Measurements from ENCODE around the gene NT5C2. TPM values are rescaled to one million over a fixed set of nuclear protein-coding genes. Genes with fewer than 3 reads are reported as not detected.

NT5C2 gene
- polyA plus RNA-seq, 1 of the 3 experiments (the other 2 are of a cell fraction): 29.6 TPM

GRCh38 chr10:103235775-103236174 is 42.7 kb upstream of the NT5C2 start:
- Histone ChIP-seq H3K9me3 (no peaks in the 10 kb centered on the region), H3K4me2 (no peak overlapping the region), H3K9me2 (no peaks in the 10 kb centered on the region), H3K4me1 (ENCODE audit: control insufficient read depth in 1 of 2, insufficient read depth in 2 of 2, low read depth in 1 of 2, low read length in 1 of 2) (peaks cover 0 to 12% of the 10 kb centered on the region in 2 experiments; a peak in 1 of 4 replicates), H3K9ac (no peak overlapping the region), H3F3A (replicated peaks; ENCODE audit: insufficient read depth) (peaks cover 24% of the 10 kb centered on the region), H3K27me3 (ENCODE audit: insufficient read depth) (no peaks in the 10 kb centered on the region), H2AFZ (ENCODE audit: low read depth) (no peak overlapping the region), H4K20me1 (ENCODE audit: insufficient read depth) (no peaks in the 10 kb centered on the region), H3K4me3 (ENCODE audit: low read depth in 2 of 2, low read length in 1 of 2) (no peak overlapping the region), H3K27ac (ENCODE audit: low read depth in 2 of 2, low read length in 1 of 2) (no peak overlapping the region), H3K79me2 (ENCODE audit: insufficient read depth) (no peaks in the 10 kb centered on the region), H3K36me3 (replicated peaks in 1 of 2; ENCODE audit: control insufficient read depth in 1 of 2, insufficient read depth in 2 of 2, low read length in 1 of 2) (no peaks in the 10 kb centered on the region)
- no peak for DNase-seq
- no peak for TF ChIP-seq IRF3 (IDR thresholded peaks at IDR 0.05; ENCODE audit: low read depth, low read length)
- no peak for TF ChIP-seq RXRA (IDR thresholded peaks at IDR 0.05; ENCODE audit: borderline replicate concordance, low read depth)
- no peak for TF ChIP-seq FOXM1 (IDR thresholded peaks at IDR 0.05; ENCODE audit: low read depth)
- no peak for TF ChIP-seq SIN3A (IDR thresholded peaks at IDR 0.05; ENCODE audit: borderline replicate concordance, low read depth, low read length)
- TF ChIP-seq ZBTB33 (IDR thresholded peaks at IDR 0.05; ENCODE audit: borderline replicate concordance, low read depth): no peak
- TF ChIP-seq MXI1 (IDR thresholded peaks at IDR 0.05; ENCODE audit: low read depth, low read length): no peak
- TF ChIP-seq POLR2AphosphoS5 (IDR thresholded peaks at IDR 0.05; ENCODE audit: low read depth, low read length): no peak
- no peak for TF ChIP-seq SMC3 (IDR thresholded peaks at IDR 0.05; ENCODE audit: low read depth, low read length)
- no peak for TF ChIP-seq USF2 (IDR thresholded peaks at IDR 0.05; ENCODE audit: borderline replicate concordance, low read depth, low read length)
- 91% methylated on average over 2 of the region's 2 CpGs for WGBS (ENCODE audit: low lambda C conversion rate)
- ChIA-PET POLR2A (no interaction called here), CTCF (interaction anchor here (1.4 to 2.1 kb wide), 2 partner anchors 9 to 98 kb away, joined by 3 to 13 read pairs; no protein-coding TSS in a partner anchor)

GRCh38 chr10:103232772-103233488 is 39.9 kb upstream of the NT5C2 start:
- Histone ChIP-seq H3K27ac (ENCODE audit: low read depth in 2 of 2, low read length in 1 of 2) (peak overlapping the region in 1 of 2 experiments; percentile 91; a peak in 2 of 4 replicates), H3K4me1 (ENCODE audit: control insufficient read depth in 1 of 2, insufficient read depth in 2 of 2, low read depth in 1 of 2, low read length in 1 of 2) (peaks cover 0 to 18% of the 10 kb centered on the region in 2 experiments; a peak in 1 of 4 replicates), H3K9me2 (no peaks in the 10 kb centered on the region), H3F3A (replicated peaks; ENCODE audit: insufficient read depth) (peaks cover 29% of the 10 kb centered on the region), H3K27me3 (ENCODE audit: insufficient read depth) (no peaks in the 10 kb centered on the region), H3K36me3 (replicated peaks in 1 of 2; ENCODE audit: control insufficient read depth in 1 of 2, insufficient read depth in 2 of 2, low read length in 1 of 2) (no peaks in the 10 kb centered on the region), H4K20me1 (ENCODE audit: insufficient read depth) (no peaks in the 10 kb centered on the region), H3K4me3 (ENCODE audit: low read depth in 2 of 2, low read length in 1 of 2) (no peak overlapping the region), H3K9ac (no peak overlapping the region), H3K79me2 (ENCODE audit: insufficient read depth) (no peaks in the 10 kb centered on the region), H3K4me2 (no peak overlapping the region), H2AFZ (ENCODE audit: low read depth) (no peak overlapping the region), H3K9me3 (no peaks in the 10 kb centered on the region)
- POLR2A ChIA-PET: no interaction called here
- 63% methylated on average over 7 of the region's 7 CpGs for WGBS (ENCODE audit: low lambda C conversion rate)
- DNase-seq: no peak
- TF ChIP-seq POLR2AphosphoS5 (IDR thresholded peaks at IDR 0.05; ENCODE audit: low read depth, low read length): no peak
- TF ChIP-seq FOSL2 (IDR thresholded peaks at IDR 0.05; ENCODE audit: borderline replicate concordance, low read depth): peak; percentile 59; the same call in 1 of the 2 replicates
- CTCF ChIA-PET: interaction anchor here (1.4 kb wide), 2 partner anchors 11 to 315 kb away, joined by 3 to 5 read pairs; partner anchors contain the start of gene CNNM2

Measured in SK-N-SH (cell line).